PFSK-1 (cell line): ENCODE measurements around the gene TCP11L1.

Experiments
- POLR2AphosphoS5 ChIP-seq: IDR thresholded peaks from 2 replicates; pipeline ENCODE4 v1.6.1; 2012; ENCODE audit warnings: low read depth, mild to moderate bottlenecking, control low read depth, low read length, moderate library complexity
- SIN3A ChIP-seq: IDR thresholded peaks from 2 replicates; pipeline ENCODE4 v1.6.1; 2012; ENCODE audit warnings: mild to moderate bottlenecking, low read length, moderate library complexity, borderline replicate concordance; ENCODE audit not compliant: insufficient read depth
- TAF1 ChIP-seq: IDR thresholded peaks from 2 replicates; pipeline ENCODE4 v1.6.1; 2012; ENCODE audit warnings: low read length, control low read depth, borderline replicate concordance; ENCODE audit not compliant: insufficient read depth
- TF ChIP-seq, protein P1 (sequence below), 2 experiments: IDR thresholded peaks; 2 replicates each; pipeline versions ENCODE4 v1.6.1 to v1.8.0; 2011 to 2012; ENCODE audit warnings: low read depth in 2 of 2, low read length in 2 of 2, control low read depth in 1 of 2, inconsistent platforms in 1 of 2, mild to moderate bottlenecking in 1 of 2, moderate library complexity in 1 of 2; ENCODE audit not compliant: insufficient read depth in 1 of 2

DNA sequence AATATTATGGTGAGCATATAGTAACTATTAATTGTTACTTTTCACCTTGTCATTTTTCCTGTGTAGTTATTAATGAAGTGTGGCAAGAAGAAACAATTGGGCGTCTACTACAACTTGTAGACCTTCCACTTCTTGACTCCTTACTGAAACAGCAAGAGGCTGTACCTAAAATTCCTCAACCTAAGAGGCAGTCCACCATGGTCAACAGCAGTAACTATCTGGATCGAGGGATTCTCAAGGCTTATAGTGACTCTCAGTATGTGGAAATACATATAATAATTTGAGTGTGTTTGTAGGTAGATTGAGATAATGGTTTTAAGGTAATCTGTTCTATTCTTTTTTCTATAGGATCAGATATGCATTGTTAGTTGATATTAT is 10.8 kb upstream of the TCP11L1 start:
- TF ChIP-seq, protein P1, sequence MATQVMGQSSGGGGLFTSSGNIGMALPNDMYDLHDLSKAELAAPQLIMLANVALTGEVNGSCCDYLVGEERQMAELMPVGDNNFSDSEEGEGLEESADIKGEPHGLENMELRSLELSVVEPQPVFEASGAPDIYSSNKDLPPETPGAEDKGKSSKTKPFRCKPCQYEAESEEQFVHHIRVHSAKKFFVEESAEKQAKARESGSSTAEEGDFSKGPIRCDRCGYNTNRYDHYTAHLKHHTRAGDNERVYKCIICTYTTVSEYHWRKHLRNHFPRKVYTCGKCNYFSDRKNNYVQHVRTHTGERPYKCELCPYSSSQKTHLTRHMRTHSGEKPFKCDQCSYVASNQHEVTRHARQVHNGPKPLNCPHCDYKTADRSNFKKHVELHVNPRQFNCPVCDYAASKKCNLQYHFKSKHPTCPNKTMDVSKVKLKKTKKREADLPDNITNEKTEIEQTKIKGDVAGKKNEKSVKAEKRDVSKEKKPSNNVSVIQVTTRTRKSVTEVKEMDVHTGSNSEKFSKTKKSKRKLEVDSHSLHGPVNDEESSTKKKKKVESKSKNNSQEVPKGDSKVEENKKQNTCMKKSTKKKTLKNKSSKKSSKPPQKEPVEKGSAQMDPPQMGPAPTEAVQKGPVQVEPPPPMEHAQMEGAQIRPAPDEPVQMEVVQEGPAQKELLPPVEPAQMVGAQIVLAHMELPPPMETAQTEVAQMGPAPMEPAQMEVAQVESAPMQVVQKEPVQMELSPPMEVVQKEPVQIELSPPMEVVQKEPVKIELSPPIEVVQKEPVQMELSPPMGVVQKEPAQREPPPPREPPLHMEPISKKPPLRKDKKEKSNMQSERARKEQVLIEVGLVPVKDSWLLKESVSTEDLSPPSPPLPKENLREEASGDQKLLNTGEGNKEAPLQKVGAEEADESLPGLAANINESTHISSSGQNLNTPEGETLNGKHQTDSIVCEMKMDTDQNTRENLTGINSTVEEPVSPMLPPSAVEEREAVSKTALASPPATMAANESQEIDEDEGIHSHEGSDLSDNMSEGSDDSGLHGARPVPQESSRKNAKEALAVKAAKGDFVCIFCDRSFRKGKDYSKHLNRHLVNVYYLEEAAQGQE (IDR thresholded peaks at IDR 0.05; ENCODE audit: insufficient read depth in 1 of 2, low read depth in 2 of 2, low read length in 2 of 2): no peak
- TF ChIP-seq POLR2AphosphoS5: no peak
- no peak for TF ChIP-seq SIN3A
- no peak for TF ChIP-seq TAF1
